Measurements from ENCODE around the gene LILRB5. TPM values are rescaled to one million over a fixed set of nuclear protein-coding genes. Genes with fewer than 3 reads are reported as not detected.
A peak's percentile ranks its signal among the peaks of the same experiment; 100 is the strongest.
"Not testable (repeated sequence)": the region's sequence is repeated elsewhere in the genome, so short reads cannot be mapped to it uniquely, and the experiment has no call there.

LILRB5 gene
- total and polyA plus RNA-seq, 7 donors, result 2.2 to 27.0 (median 11.4) TPM

GRCh38 chr19:54207983-54208783 lies 48.9 kb downstream of the LILRB5 start:
- H3K36me3 ChIP-seq, result peaks cover 25 to 54% (median 36%) of the 10 kb centered on the region in 4 donors
- intact Hi-C loops (cut with DNase I), result loop anchor here (10.0 kb wide), 1 partner anchor 257 kb away; the partner anchor contains the start of gene LENG9
- no peaks in the 10 kb centered on the region for H3K27me3 ChIP-seq
- H3K9me3 ChIP-seq, result no peaks in the 10 kb centered on the region
- DNase-seq, result peak; percentile 89
- peak overlapping the region; percentile 65 to 76 (median 76) for H3K27ac ChIP-seq
- H3K4me3 ChIP-seq, result no peak overlapping the region
- TF ChIP-seq EP300 (IDR thresholded peaks at IDR 0.05) (peak in 2 of 4 donors; percentile 28 to 68), CTCF (IDR thresholded peaks at IDR 0.05) (no peak), POLR2AphosphoS5 (IDR thresholded peaks at IDR 0.05) (peak; percentile 7 to 51 (median 26)), POLR2A (IDR thresholded peaks at IDR 0.05) (peak in 1 of 2 donors; percentile 18)
- WGBS, 2 donors, result 49 to 69% methylated on average over 18 of the region's 18 CpGs
- H3K4me1 ChIP-seq, result peaks cover 0 to 71% (median 57%) of the 10 kb centered on the region in 4 donors

DNA sequence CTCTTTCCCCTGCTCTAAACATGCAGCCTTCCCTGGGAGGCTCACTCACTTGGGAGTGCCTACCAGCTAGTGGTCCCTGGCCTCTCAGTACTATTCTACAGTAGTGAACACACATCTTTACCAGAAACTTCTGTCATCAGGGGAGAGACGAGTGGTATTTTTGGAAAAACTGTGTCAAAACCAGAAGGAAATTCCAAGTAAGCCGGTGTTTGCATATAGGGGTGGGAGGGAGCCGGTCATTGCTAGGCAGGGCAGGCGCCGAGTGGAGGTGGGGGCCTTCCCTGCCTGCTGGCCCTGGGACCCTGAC lies 49.4 kb downstream of the LILRB5 start:
- Histone ChIP-seq H3K27ac (peak overlapping the region in 3 of 4 donors; percentile 39 to 66 (median 61)), H3K36me3 (peaks cover 30 to 60% (median 41%) of the 10 kb centered on the region in 4 donors), H3K4me1 (peaks cover 0 to 77% (median 63%) of the 10 kb centered on the region in 4 donors), H3K4me3 (no peak overlapping the region), H3K9me3 (no peaks in the 10 kb centered on the region), H3K27me3 (no peaks in the 10 kb centered on the region)
- no peak for DNase-seq
- TF ChIP-seq POLR2A (IDR thresholded peaks at IDR 0.05) (no peak), EP300 (IDR thresholded peaks at IDR 0.05) (no peak), POLR2AphosphoS5 (IDR thresholded peaks at IDR 0.05) (no peak), CTCF (IDR thresholded peaks at IDR 0.05) (no peak)
- WGBS, 2 donors, result 50 to 73% methylated on average over 5 of the region's 5 CpGs
- intact Hi-C loops (cut with DNase I), result loop anchor here (10.0 kb wide), 1 partner anchor 257 kb away; the partner anchor contains the start of gene LENG9

DNA sequence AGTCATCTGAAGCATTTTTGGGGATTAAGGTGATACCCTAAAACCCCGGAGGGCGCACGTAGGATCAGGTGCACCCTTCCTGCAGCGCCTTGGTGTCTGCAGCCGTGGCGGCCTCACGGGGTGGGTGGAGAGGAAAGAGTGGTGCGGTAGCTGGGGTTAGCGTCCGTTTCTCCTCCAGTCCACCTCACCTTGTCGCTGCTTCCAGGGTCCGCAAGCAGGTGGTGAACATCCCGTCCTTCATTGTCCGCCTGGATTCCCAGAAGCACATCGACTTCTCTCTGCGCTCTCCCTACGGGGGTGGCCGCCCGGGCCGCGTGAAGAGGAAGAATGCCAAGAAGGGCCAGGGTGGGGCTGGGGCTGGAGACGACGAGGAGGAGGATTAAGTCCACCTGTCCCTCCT lies 49.9 kb downstream of the LILRB5 start:
- intact Hi-C loops (cut with DNase I), result loop anchor here (10.0 kb wide), 1 partner anchor 258 kb away; the partner anchor contains the start of gene LENG9
- H3K27me3 ChIP-seq, H3K9me3 ChIP-seq, H3K4me3 ChIP-seq, DNase-seq: not testable (repeated sequence)
- Histone ChIP-seq H3K27ac (peak overlapping the region in 3 of 4 donors; percentile 39 to 66 (median 61)), H3K4me1 (peaks cover 0 to 81% (median 67%) of the 10 kb centered on the region in 4 donors), H3K36me3 (peaks cover 31 to 64% (median 45%) of the 10 kb centered on the region in 4 donors)
- WGBS, 2 donors, result 71 to 77% methylated on average over 23 of the region's 23 CpGs

DNA sequence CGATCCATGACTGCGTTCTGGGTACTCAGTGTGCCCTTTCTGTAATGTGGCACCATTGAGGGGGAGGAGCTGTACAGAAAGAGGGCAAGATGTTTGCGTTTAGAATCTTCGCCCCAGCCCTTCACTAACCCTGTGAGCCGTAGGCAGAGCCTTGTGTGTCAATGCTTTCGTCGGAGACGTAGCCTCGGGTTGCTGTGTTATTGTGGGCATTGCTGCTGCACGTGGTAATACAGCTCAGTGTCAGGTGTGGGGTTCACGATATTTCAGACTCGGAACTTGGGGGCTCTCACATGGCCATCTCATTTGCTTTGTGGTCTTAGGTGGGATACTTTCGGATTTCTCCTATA lies 50.3 kb downstream of the LILRB5 start:
- H3K4me1 ChIP-seq, result peaks cover 0 to 85% (median 71%) of the 10 kb centered on the region in 4 donors
- peaks cover 31 to 68% (median 45%) of the 10 kb centered on the region in 4 donors for H3K36me3 ChIP-seq
- no peaks in the 10 kb centered on the region for H3K9me3 ChIP-seq
- peak overlapping the region in 3 of 4 donors; percentile 39 to 66 (median 61) for H3K27ac ChIP-seq
- WGBS, 2 donors, result 80 to 82% methylated on average over 13 of the region's 13 CpGs
- intact Hi-C loops (cut with DNase I), result loop anchor here (10.0 kb wide), 1 partner anchor 258 kb away; the partner anchor contains the start of gene LENG9
- no peak overlapping the region for H3K4me3 ChIP-seq
- TF ChIP-seq CTCF (IDR thresholded peaks at IDR 0.05) (no peak), POLR2A (IDR thresholded peaks at IDR 0.05) (no peak), POLR2AphosphoS5 (IDR thresholded peaks at IDR 0.05) (no peak), EP300 (IDR thresholded peaks at IDR 0.05) (no peak)
- DNase-seq, result no peak
- H3K27me3 ChIP-seq, result no peaks in the 10 kb centered on the region
